HepG2 (cell line): ENCODE measurements around the gene TMEM270. TPM values are rescaled to one million over a fixed set of nuclear protein-coding genes. Genes with fewer than 3 reads are reported as not detected.

Experiments used
- CENPX ChIP-seq: sonication (generic); formaldehyde crosslinking; IDR thresholded peaks from 2 replicates; pipeline ENCODE4 v1.9.0; 2021; ENCODE audit warnings: mild to moderate bottlenecking, missing genetic modification reagents, moderate library complexity
- GABPB1 ChIP-seq: IDR thresholded peaks from 2 replicates; pipeline ENCODE4 v1.6.1; 2016; ENCODE audit warnings: mild to moderate bottlenecking, missing genetic modification reagents, moderate library complexity, missing compliant biosample characterization
- GZF1 ChIP-seq: sonication (generic); formaldehyde crosslinking; IDR thresholded peaks from 2 replicates; pipeline ENCODE4 v1.5.1; 2020; ENCODE audit warnings: mild to moderate bottlenecking, missing genetic modification reagents
- KDM5B ChIP-seq: sonication (generic); formaldehyde crosslinking; IDR thresholded peaks from 2 replicates; pipeline ENCODE4 v1.4.0; 2020; ENCODE audit warnings: missing genetic modification reagents, mild to moderate bottlenecking, borderline replicate concordance
- KLF6 ChIP-seq: IDR thresholded peaks from 2 replicates; pipeline ENCODE4 v1.8.0; 2016; ENCODE audit warnings: missing biosample characterization, missing genetic modification reagents
- MEF2D ChIP-seq: sonication (generic); formaldehyde crosslinking; IDR thresholded peaks from 2 replicates; pipeline ENCODE4 v1.5.1; 2020; ENCODE audit warnings: mild to moderate bottlenecking, missing genetic modification reagents
- RBM22 ChIP-seq: fragments of 200-400 bp; formaldehyde crosslinking; optimal IDR thresholded peaks from 2 replicates; pipeline ENCODE3; 2017; ENCODE audit warnings: mild to moderate bottlenecking, low read length, moderate library complexity
- ZBTB7B ChIP-seq: sonication (generic); formaldehyde crosslinking; IDR thresholded peaks from 2 replicates; pipeline ENCODE4 v1.4.0; 2020; ENCODE audit warnings: missing genetic modification reagents
- ZNF274 ChIP-seq: sonication (generic); formaldehyde crosslinking; IDR thresholded peaks from 2 replicates; pipeline ENCODE4 v1.5.1; 2020; ENCODE audit warnings: mild to moderate bottlenecking, missing genetic modification reagents
- ZNF326 ChIP-seq: sonication (generic); formaldehyde crosslinking; IDR thresholded peaks from 2 replicates; pipeline ENCODE4 v1.4.0; 2020; ENCODE audit warnings: missing genetic modification reagents, borderline replicate concordance
- ZNF446 ChIP-seq: sonication (generic); formaldehyde crosslinking; IDR thresholded peaks from 2 replicates; pipeline ENCODE4 v1.5.0; 2020; ENCODE audit warnings: mild to moderate bottlenecking, missing genetic modification reagents
- polyA plus RNA-seq, 8 experiments: library from polyadenylated mRNA; depleted of rRNA in 3 of 8; stranded (reverse) in 7 of 8; unstranded in 1 of 8; fragments of >200 nt; fragmentation: Illumina TruSeq in 4 of 8; extraction: Trizol in 4 of 8; gene quantifications; 2 replicates each; pipeline versions ENCODE4 v1.2.1 to v1.2.3, GENCODE V29; 2011 to 2016; ENCODE audit warnings: low read depth in 4 of 8, missing spikeins in 1 of 8, mixed read lengths in 1 of 8; ENCODE audit not compliant: insufficient read depth in 1 of 8
- total RNA-seq, 5 experiments: library from RNA; depleted of rRNA; stranded (reverse); fragments of >200 nt; fragmentation: Illumina TruSeq; extraction: Trizol; gene quantifications; 2 replicates each; pipeline ENCODE4 v1.2.3, GENCODE V29; 2016; ENCODE audit warnings: low read depth in 1 of 5
- TF ChIP-seq, protein P1 (sequence below): sonication (generic); formaldehyde crosslinking; IDR thresholded peaks from 2 replicates; pipeline ENCODE4 v1.4.0; 2020; ENCODE audit warnings: missing genetic modification reagents
- TF ChIP-seq, protein P2 (sequence below): sonication (generic); formaldehyde crosslinking; IDR thresholded peaks from 2 replicates; pipeline ENCODE4 v1.5.0; 2020; ENCODE audit warnings: mild to moderate bottlenecking, missing genetic modification reagents, borderline replicate concordance
- TF ChIP-seq, protein P3 (sequence below): sonication (generic); formaldehyde crosslinking; IDR thresholded peaks from one replicate; pipeline ENCODE4 v1.5.1; 2020; ENCODE audit warnings: mild to moderate bottlenecking, missing genetic modification reagents; ENCODE audit errors: not compliant biosample characterization

TMEM270 gene
- total and polyA plus RNA-seq, 2 of the 13 experiments (the other 11 are each of a cell fraction or from before 2014, with no cell fraction given), result not detected

DNA sequence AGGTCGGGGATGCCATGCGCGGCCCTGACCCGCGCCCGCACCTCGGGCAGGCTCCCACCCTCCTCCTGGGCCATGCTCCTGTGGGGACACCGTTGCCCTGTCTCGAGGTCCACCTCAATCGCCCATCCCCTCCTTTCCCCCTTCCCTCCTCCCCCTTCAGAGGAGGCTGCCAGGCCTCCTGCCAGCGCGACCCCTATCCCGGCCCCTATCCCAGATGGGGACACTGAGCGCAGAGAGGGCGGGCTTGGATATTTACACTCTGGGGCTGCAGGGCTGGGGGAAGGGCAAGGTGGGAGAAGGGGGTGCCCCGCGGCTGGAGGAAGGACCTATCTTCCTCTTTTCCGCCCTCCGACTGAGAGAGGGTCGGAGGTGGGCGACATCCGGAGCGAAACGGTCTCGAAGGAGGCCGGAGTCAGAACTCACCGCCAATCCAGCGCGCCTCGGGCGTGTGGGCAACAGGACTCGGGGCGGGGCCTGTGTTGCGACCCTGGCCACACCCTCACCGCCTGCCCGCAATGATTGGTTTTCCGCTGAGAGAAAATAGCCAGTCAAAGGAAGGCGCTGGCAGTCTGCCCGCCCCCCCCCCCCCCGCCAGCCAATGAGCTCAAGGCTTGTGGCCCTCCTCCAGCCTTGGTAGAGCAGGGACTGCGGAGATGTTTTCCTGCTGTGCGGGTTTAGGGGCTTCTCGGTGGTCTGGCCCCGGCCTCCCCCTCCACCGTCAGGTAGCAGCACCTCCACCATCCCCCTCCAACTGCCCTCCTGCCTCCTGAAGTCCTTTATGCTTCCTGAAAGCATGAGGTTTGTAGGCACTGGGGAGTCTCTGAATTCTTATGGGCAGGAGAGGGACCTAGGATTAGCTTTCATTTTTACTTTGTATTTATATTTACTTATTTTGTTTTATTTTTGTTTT, 18.6 kb upstream of the TMEM270 start, which contains the start of gene METTL27 (continued):
- TF ChIP-seq, protein P1, sequence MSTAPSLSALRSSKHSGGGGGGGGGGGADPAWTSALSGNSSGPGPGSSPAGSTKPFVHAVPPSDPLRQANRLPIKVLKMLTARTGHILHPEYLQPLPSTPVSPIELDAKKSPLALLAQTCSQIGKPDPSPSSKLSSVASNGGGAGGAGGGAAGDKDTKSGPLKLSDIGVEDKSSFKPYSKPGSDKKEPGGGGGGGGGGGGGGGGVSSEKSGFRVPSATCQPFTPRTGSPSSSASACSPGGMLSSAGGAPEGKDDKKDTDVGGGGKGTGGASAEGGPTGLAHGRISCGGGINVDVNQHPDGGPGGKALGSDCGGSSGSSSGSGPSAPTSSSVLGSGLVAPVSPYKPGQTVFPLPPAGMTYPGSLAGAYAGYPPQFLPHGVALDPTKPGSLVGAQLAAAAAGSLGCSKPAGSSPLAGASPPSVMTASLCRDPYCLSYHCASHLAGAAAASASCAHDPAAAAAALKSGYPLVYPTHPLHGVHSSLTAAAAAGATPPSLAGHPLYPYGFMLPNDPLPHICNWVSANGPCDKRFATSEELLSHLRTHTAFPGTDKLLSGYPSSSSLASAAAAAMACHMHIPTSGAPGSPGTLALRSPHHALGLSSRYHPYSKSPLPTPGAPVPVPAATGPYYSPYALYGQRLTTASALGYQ (CRISPR knock-in tag), result no peak
- TF ChIP-seq, protein P2, sequence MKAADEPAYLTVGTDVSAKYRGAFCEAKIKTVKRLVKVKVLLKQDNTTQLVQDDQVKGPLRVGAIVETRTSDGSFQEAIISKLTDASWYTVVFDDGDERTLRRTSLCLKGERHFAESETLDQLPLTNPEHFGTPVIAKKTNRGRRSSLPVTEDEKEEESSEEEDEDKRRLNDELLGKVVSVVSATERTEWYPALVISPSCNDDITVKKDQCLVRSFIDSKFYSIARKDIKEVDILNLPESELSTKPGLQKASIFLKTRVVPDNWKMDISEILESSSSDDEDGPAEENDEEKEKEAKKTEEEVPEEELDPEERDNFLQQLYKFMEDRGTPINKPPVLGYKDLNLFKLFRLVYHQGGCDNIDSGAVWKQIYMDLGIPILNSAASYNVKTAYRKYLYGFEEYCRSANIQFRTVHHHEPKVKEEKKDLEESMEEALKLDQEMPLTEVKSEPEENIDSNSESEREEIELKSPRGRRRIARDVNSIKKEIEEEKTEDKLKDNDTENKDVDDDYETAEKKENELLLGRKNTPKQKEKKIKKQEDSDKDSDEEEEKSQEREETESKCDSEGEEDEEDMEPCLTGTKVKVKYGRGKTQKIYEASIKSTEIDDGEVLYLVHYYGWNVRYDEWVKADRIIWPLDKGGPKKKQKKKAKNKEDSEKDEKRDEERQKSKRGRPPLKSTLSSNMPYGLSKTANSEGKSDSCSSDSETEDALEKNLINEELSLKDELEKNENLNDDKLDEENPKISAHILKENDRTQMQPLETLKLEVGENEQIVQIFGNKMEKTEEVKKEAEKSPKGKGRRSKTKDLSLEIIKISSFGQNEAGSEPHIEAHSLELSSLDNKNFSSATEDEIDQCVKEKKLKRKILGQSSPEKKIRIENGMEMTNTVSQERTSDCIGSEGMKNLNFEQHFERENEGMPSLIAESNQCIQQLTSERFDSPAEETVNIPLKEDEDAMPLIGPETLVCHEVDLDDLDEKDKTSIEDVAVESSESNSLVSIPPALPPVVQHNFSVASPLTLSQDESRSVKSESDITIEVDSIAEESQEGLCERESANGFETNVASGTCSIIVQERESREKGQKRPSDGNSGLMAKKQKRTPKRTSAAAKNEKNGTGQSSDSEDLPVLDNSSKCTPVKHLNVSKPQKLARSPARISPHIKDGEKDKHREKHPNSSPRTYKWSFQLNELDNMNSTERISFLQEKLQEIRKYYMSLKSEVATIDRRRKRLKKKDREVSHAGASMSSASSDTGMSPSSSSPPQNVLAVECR (CRISPR knock-in tag), result peak; percentile 41; the same call in 1 of the 2 replicates
- TF ChIP-seq ZNF274 (CRISPR knock-in tag), result peak; percentile 54; the same call in 1 of the 2 replicates
- peak; percentile 62 for TF ChIP-seq ZBTB7B (CRISPR knock-in tag)
- 0 out of 2 replicates have a peak, but pooled peaks have one; percentile 27 for TF ChIP-seq KDM5B
- no peak for TF ChIP-seq ZNF326 (CRISPR knock-in tag)
- TF ChIP-seq RBM22, result no peak
- peak; percentile 23; the same call in 1 of the 2 replicates for TF ChIP-seq KLF6 (CRISPR knock-in tag)
- no peak for TF ChIP-seq CENPX (CRISPR knock-in tag)
- TF ChIP-seq GABPB1 (CRISPR knock-in tag), result peak; percentile 55; the same call in 1 of the 2 replicates
- TF ChIP-seq MEF2D, result 0 out of 2 replicates have a peak, but pooled peaks have one; percentile 34
- TF ChIP-seq, protein P3, sequence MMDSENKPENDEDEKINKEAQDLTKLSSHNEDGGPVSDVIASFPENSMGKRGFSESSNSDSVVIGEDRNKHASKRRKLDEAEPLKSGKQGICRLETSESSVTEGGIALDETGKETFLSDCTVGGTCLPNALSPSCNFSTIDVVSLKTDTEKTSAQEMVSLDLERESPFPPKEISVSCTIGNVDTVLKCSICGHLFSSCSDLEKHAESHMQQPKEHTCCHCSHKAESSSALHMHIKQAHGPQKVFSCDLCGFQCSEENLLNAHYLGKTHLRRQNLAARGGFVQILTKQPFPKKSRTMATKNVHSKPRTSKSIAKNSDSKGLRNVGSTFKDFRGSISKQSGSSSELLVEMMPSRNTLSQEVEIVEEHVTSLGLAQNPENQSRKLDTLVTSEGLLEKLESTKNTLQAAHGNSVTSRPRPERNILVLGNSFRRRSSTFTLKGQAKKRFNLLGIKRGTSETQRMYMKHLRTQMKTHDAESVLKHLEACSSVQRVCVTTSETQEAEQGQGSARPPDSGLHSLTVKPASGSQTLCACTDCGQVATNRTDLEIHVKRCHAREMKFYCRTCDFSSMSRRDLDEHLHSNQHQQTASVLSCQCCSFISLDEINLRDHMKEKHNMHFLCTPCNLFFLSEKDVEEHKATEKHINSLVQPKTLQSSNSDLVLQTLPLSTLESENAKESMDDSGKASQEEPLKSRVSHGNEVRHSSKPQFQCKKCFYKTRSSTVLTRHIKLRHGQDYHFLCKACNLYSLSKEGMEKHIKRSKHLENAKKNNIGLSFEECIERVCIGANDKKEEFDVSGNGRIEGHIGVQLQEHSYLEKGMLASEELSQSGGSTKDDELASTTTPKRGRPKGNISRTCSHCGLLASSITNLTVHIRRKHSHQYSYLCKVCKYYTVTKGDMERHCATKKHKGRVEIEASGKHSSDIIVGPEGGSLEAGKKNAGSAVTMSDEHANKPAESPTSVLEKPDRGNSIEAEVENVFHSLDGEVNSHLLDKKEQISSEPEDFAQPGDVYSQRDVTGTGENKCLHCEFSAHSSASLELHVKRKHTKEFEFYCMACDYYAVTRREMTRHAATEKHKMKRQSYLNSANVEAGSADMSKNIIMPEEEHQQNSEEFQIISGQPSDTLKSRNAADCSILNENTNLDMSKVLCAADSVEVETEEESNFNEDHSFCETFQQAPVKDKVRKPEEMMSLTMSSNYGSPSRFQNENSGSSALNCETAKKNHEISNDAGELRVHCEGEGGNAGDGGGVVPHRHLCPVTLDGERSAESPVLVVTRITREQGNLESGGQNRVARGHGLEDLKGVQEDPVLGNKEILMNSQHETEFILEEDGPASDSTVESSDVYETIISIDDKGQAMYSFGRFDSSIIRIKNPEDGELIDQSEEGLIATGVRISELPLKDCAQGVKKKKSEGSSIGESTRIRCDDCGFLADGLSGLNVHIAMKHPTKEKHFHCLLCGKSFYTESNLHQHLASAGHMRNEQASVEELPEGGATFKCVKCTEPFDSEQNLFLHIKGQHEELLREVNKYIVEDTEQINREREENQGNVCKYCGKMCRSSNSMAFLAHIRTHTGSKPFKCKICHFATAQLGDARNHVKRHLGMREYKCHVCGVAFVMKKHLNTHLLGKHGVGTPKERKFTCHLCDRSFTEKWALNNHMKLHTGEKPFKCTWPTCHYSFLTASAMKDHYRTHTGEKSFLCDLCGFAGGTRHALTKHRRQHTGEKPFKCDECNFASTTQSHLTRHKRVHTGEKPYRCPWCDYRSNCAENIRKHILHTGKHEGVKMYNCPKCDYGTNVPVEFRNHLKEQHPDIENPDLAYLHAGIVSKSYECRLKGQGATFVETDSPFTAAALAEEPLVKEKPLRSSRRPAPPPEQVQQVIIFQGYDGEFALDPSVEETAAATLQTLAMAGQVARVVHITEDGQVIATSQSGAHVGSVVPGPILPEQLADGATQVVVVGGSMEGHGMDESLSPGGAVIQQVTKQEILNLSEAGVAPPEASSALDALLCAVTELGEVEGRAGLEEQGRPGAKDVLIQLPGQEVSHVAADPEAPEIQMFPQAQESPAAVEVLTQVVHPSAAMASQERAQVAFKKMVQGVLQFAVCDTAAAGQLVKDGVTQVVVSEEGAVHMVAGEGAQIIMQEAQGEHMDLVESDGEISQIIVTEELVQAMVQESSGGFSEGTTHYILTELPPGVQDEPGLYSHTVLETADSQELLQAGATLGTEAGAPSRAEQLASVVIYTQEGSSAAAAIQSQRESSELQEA (CRISPR knock-in tag), result peak; percentile 67
- TF ChIP-seq GZF1 (CRISPR knock-in tag), result no peak
- no peak for TF ChIP-seq ZNF446 (CRISPR knock-in tag)
